HG03439 (cell line): Measurements from ENCODE around the gene SRGAP3.

Source experiments
- ATAC-seq: cut with Tn5 transposase; IDR thresholded peaks from one replicate; pipeline ENCODE4 v1.9.1; 2021; ENCODE audit warnings: mild to moderate bottlenecking, moderate library complexity; ENCODE audit not compliant: unreplicated experiment

The SRGAP3 gene

DNA sequence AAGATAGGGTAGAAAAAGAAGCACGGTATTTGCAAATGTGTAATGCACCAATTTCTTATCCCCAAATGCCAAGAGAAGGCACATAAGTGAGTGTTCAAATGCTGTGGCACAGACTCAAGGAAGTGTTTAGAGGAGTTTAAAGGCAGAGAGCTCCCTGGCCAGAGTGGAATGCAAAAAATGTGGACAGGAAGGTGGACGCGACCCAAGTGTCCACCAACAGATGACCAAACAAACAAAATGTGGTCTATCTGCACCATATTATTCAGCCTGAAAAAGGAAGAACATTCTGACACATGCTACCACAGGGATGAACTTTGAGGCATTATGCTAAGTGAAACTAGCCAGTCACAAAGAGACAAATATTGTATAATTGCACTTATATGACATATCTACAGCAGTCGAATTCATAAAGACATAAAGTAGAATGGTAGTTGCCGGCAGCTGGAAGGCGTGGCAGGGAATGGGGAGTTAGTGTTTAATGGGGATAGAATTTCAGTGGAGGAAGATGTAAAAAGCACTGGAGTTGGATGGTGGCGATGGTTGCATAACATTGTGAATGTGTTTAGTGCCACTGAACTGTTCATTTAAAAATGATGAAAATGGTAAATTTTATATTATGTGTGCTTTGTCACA, 126.6 kb downstream of the SRGAP3 start:
- ATAC-seq: no peak

DNA sequence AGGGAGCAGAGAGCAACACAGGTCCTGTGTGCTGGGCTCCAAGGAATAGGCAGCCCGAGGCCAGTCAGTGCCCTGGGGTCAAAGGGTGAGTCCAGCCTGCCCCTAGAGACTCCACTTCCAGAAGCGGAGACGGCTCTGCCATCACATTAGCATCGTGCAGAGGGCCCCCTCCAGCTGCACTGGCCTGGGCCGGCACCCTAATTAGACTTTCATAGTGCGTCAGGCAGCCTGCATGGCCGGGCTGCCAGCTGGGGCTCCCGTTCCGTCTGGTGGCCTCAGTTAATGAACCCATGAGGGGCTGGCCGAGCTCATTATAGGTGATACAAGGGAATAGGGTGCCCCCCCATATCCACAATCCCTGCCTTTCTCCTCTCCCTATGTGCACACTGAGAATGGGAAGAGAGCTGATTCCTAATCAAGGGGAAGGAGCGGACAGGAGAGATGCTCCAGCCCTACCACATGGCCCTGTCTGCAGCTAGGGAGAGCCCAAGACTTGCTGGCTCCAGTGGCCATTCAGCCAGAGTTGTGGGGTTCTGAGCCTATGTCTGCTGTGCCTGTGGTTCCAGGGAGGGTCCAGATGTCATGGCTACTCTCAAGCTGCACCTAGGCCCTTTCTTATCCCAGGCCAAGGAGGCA, 128.0 kb downstream of the SRGAP3 start:
- ATAC-seq: no peak

DNA sequence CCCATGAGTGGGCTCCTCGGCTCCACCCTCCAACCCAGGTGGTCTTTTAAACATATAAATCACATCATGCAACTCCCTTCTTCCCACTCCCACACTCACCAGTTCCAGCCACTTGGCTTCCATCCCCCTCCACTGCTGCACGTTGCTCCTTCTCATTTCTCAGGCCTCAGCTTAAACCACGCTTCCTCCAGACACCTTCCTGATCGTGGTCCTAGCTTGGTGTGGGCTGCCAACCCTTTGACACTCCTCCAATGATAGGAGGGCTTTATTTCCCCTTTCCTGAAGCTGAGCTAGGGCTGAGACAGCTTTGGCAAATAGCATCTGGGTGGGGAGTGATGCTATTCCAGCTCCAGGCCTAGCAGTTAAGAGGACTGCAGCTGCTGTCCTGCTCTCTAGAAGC, 130.1 kb downstream of the SRGAP3 start:
- ATAC-seq: no peak

DNA sequence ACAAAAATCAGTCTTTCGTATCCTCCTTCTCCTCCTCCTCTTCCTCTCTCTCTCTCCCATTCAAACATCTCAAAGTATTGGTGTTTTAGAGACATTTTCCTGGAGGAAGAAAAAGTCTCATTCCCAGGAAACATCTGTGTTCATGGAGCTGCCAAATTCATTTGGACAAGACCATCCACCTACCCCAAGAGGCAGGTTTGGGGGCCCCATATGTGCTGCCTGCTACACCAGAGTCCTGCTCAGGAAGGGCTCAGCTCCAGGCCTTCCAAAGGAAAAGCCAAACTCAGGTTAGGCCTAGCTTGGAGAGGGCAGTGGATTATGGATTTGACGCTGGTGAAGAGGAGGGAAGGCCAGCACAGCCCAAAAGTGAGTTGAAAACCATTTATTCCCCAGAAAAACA, 131.2 kb downstream of the SRGAP3 start:
- ATAC-seq: no peak

DNA sequence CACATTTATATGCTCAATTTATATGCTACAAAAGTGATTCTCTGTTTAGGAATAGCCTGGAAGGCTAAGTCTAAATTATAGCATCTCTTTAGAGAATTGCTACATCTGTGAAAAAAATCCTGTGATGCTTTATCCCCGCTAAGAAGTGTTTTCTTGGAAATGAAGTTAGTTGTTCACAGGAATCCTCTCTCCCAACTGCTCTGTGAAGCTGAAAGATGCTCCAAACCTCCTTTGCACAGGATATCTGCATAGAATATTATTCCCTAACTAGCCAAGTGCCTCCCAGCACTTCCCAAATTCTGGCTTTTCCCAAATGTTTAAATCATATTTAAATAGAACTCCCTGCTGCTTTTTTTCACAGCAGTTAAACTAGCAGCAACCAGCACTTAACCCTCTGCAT, 132.2 kb downstream of the SRGAP3 start:
- ATAC-seq: no peak

DNA sequence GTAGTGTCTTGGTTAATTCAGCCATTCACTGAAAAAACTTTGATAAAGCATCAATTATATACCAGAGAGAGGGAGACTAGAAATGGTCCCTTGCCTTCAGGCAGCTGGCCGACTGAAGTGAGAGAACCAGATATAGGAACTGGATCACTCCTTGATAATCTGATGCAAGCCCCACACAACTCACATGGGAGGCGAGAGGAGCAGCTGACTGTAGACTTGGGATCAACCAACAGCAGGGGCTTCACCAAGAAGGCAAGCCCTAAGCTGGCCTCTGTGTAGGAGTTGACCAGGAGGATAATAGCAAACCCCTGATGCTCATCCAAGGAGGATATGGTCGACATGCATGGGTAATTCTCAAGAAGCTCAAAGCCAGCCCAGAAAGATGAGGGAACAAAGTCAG, 133.1 kb downstream of the SRGAP3 start:
- ATAC-seq: no peak

DNA sequence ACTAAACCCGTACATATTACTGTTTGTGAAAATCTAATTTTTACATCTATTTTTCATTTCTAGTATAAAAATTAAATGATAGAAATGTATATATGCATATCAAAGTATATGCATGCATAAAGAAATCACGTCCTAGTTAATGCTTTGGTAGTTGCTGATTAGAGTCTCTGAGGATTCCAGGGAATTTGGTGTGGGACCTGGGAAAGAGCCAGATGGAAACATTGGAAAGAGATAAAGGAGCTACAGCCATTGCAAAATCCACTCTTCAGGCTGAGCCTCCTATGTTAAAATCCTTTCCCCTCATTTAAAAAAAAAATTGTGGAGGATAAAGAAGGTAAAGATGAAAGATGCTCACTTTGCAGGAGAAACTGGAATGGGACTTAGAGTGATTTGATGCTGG, 134.1 kb downstream of the SRGAP3 start:
- no peak for ATAC-seq

DNA sequence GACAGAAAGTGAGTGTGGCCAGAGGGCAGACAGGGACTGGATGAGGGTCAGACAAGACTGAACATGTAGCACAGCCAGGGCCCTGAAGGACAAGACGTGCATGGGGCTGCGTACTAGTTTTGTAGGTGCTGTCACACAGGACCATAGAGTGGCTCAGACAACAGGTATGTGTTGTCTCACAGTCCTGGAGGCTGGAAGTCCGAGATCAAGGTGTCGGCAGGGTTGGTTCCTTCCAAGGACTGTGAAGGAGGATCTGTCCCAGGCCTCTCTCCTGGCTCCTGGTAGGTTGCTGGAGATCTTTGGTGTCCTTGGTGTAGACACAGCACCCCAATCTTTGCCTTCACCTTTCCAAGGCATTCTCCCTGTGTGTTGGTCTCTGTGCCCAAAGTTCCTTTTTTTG, 136.4 kb downstream of the SRGAP3 start:
- no peak for ATAC-seq

DNA sequence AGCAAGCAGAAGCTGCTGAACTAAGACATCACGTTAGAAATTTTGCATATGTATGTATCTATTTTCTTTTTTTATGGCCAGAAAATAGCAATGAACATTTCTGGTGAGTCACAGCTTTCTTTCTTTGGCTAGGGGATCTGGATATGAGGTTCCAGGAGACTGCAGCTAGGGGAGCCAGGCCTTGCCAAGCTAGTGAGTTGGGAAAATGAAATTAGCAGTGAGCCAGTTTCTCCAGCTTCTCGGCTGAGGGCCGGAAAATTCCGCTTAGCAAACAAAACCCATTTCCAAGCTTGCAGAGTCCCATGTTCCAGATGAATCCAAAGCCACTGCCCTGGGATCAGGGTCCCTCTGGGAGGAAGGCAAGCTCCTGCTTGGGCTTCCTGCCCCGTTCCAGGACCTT, 137.6 kb downstream of the SRGAP3 start:
- no peak for ATAC-seq

DNA sequence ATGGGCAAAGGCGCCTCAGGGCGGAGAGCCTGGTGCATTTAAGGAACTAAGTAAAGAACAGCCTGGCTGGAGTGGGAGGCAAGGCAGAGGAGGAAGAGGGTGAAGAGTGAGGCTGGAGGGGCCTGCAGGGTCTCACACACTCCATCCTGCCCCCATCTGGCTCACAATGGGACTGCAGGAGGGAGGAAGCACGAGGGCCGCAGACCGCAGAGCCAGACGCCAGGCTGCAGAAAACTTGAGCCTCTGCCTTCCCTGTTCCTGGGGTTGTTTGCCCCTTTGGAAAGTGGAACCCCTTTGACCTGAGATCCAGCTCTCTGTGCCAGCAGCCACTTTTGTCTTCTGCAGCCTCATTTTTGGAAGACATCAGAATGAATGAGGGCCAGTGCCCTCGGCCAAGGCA, 138.0 kb downstream of the SRGAP3 start:
- ATAC-seq: no peak

DNA sequence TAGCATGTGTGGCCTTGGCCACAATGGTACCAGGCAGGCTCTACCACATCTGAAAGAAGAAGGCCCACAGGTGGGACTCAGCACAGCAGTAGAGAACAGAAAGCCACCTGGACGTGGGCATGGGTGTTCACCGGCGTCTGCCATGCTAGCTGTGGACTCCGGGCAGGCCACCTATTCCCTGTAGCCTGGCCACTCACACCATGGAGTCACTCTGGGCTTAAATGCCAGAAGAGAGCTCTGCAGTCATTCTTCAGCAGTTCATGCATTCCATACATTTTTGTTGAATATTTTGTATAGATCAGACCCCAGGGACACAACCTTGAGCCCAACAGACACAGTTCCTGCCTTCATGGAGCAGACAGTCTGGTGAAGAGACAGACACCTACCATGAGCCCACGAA, 138.6 kb downstream of the SRGAP3 start:
- no peak for ATAC-seq

DNA sequence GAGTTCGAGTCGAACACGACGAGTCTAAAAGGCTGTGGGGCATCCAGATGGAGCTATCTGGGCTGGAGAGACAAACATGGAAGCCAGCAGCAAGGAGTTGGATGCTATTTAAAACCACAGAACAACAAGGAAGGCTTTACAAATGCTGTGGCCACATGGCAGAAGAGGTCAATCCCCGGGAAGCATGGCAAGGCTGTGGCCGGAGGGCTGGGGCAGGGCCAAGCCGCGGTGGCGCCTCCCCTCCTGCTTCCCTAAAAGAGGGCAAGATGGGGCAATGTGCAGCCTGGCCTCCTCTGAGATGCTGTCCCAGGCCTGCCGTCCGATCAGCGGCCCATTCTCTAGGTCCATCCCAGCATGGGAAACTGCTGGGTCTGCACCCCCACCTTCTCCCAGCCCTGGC, 139.1 kb downstream of the SRGAP3 start:
- ATAC-seq: no peak

DNA sequence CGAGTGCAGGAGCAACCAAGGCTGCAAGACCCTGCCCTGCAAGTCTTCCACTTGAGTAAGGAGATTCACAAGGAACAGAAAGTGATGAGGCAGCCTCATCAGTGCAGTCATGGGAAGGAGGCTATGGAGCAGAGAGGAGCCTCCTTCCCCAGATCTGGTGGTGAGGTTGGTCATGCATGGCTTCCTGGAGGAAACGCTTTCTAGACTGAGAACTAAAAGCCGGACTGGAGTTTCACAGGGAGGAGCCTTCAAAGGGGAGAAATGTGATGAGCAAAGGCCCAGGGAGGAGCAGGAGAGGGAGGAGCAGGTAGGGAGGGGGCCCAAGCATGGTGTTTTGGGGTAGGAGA, 139.9 kb downstream of the SRGAP3 start:
- ATAC-seq: no peak

DNA sequence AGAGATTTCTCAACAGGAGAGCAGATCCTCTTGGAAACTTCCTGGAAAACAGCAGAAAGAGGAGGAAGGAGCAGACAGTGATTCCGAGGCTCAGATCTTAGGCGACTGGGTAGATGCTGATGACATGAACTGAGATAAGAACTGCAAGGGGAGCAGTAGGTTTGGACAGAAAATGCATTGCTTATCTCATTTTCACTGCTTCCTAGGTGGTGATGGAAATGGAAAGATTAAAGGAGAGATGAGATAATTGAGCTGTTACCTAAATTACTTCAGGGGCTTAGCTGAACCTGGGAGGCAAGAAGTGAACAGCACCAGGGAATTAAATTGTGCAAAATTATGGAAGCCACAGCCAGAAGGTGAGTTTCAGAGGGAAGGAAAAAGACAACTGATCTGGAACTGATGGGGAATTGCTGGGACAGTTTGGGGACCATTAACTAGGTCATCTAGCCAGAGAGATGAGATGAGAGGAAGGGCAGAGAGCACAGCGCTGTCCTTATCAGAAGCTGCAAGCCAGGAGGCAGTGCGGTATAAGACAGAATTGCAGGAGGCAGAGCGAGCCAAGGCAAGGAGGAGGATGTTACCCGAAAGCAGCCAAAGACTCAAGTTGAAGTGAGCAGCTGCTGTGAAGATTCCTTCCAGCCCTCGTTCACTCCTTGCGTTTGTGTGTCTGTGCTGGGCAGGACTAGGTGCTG, 140.4 kb downstream of the SRGAP3 start:
- ATAC-seq: no peak

DNA sequence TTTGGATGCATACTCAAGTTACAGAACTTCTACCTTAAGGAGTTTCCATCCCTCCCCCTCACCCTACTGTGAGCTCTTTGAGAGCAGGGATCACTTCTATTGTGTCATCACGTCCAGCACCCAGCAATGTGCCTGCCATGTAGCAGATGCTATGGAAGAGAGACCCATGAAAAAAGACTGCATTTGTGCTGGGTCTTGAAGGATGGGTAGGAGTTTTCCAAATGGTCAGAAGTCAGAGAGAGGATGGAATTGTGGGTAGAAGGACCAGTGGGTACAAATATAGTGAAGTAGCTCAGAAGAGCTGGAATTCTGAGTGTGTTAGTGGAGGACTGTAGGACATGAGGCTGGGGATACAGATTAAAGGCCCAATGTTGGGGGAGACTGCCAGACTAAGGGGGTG, 141.7 kb downstream of the SRGAP3 start:
- no peak for ATAC-seq

DNA sequence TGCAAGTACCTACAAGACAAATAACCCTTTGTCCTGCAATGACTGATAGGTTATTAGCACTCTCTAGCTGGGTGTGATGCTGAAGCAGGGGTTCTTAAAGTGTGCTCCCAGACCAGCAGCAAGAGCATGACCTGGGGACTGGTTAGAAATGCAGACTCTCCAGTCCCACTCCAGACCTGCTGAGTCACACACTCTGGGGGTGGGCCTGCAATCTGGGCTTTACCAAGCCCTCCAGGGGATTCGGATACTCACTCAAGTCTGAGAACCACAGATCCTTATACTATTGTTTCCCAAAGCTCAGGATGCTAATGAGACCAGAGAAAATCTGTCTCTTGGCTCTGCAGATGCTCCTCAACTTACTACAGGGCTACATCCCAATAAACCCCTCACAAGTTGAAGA, 144.0 kb downstream of the SRGAP3 start:
- ATAC-seq: no peak

DNA sequence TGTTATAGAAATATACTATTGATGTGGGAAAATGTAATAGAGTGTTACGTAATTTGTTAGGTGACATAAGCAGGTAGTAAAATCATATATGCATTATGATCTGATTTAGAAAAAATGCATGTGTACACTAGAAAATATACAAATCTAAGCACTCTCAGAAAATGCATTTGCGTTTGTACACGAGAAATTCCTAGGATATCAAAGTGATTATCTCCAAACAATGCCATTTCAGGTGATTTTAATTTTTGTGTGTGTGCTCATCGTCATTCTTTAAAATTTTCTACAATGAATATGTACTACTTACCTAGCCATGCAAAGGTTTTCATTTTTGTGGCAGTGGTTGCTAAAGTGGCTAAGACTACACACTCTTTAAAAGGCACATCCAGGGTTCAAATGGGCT, 145.3 kb downstream of the SRGAP3 start:
- no peak for ATAC-seq

DNA sequence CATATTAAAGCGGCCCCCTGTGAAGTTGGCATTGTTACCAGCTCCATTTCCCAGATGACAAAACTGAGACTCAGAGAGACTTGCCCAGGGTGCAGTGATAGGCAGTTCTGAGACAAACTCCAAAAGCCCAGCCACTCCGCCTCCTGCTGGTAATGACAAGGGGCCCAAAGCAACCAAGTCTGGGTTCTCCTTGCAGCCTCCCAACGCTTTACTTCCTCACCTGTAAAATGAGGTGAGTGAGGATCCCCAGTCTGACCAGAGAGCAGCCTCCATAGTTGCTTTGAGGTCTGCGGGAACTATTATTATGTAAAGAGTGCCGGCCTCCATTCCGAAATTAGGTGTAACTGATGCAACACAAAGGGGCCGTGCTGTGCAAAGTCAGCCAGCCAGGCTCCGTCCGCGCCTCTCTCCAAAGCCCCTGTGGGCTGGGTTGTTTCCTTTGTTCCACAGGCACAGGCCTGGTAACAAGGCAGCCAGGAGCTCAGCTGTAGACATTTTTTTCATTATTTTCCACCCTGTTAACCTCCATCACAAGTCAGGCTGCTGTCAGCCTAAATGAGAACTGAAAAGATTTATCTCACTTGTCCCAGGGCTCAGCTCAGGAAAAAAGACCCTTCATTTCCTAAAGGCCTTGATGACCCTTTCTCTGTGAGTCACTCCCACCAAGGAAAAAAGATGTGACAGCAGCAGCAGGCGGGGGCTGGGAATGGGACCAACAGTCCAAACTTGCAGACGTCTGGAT, 147.0 kb downstream of the SRGAP3 start:
- ATAC-seq: no peak

DNA sequence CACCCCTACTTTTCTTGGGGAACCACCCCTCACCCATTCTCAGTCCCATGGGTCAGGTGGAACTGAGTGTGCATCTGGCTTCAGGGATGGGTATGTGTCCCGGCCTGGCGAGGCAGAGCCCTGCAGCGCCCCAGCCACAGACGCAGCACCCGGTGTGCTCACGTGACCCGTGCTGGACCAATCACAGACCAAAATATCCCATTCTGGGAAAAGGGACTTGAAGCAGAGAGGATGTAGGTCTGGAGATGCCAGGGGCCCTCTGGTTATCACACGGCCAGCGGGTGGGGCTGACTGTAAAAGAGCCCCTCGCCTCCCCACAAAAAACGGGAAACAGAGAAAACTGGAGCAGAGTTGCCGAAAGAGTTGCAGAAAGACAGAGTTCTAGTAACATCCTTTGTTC, 148.2 kb downstream of the SRGAP3 start:
- no peak for ATAC-seq

DNA sequence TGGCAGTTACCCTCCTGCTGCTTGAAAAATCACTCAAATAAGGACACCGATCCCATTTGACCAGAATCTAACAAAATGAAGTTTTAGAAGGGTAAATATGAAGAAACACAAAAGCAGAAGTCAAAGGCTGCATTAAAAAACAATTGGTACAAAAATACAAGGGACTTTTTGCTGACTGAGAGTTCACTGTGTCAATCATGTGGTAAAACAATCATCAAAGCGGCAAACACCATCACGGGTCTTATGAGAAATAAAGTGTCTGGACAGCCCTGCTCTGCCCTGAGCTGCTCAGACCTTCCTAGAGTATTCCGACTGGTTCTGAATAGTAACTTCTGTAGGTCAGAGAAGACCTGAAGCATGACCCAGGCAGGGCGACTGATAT, 148.9 kb downstream of the SRGAP3 start:
- ATAC-seq: no peak

DNA sequence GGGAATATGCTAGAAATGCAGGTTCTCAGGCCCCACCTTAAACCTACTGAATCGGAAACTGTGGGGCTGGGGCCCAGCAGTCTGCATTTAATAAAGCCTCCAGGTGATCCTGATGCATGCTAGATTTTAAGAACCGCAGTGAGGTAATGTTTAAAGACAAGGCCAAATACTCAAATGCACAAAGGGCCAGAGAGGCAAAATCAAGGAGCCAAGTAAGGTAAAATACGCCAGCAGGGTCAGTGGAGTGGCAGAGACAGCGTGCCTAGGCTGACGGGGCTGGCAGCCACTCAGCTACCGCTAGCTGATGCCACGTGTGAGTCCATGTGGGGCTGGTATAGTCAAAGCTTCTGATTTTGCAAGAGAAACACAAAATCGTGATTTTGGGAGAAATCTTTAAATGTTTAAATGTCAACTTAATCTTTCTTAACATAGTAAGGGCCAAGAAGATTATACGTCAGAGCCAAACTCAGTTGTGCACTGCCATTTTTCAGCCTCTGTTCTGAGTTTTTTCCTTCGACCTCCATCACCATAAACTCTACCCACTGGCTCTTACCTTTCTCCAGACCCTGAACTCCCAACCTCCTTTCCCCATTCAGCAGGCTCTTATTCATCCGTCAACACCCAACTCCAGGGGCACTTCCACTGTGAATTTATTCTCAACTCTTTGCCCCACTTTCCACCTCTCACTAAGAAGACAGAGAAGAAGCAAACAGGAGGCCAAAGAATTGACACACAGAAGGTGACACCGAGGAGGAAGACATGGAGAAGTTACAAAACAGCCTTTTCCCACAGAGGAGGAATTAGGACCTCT, 149.5 kb downstream of the SRGAP3 start:
- ATAC-seq: no peak
